Spleen (tissue), 7 donors: ENCODE results near the gene EPS8.

Experiments used
- CTCF ChIP-seq, 11 experiments: fragments of 200-600 bp in 7 of 11; fragments of 450-650 bp in 4 of 11; sonication (generic) in 4 of 11; IDR thresholded peaks in 8 of 11; conservative IDR thresholded peaks in 3 of 11; 1 replicate in 7 of 11; 2 replicates in 4 of 11; pipeline versions ENCODE4 v1.4.0 to v1.8.0; 2016 to 2021; ENCODE audit warnings: antibody characterized with exemption in 11 of 11, inconsistent platforms in 4 of 11, mild to moderate bottlenecking in 1 of 11
- POLR2A ChIP-seq, 3 donors: fragments of 450-650 bp; IDR thresholded peaks; one replicate each; pipeline ENCODE4 v1.5.1; 2017; ENCODE audit warnings: antibody characterized with exemption in 3 of 3, mild to moderate bottlenecking in 1 of 3
- POLR2AphosphoS5 ChIP-seq, 3 donors: sonication (generic); formaldehyde crosslinking; IDR thresholded peaks; one replicate each; pipeline ENCODE4 v1.5.1; 2017; ENCODE audit warnings: antibody characterized with exemption in 3 of 3
- donor health status: DM: no; HTN: no; CAD: no; lungs with moderate emphysema.
- donor health status: DM: no; HTN: no; CAD: no.
- donor health status: DM: no; HTN: no; CAD: no.

- no peak for TF ChIP-seq CTCF (IDR thresholded peaks at IDR 0.05 in 8 of 11, conservative IDR thresholded peaks at IDR 0.05 in 3 of 11)
- TF ChIP-seq POLR2A (IDR thresholded peaks at IDR 0.05): no peak
- TF ChIP-seq POLR2AphosphoS5 (IDR thresholded peaks at IDR 0.05): no peak
Observed at GRCh38 chr12:15752785-15753184, 36.4 kb downstream of the EPS8 start.
